Measurements from ENCODE around the gene CDK9. TPM values are rescaled to one million over a fixed set of nuclear protein-coding genes. Genes with fewer than 3 reads are reported as not detected.

CDK9 gene
- polyA plus RNA-seq, 4 donors = 34.0 to 47.2 (median 34.6) TPM

GRCh38 chr9:127772603-127773002 lies 13.2 kb upstream of the CDK9 start:
- Histone ChIP-seq H3K36me3 (ENCODE audit: control insufficient read depth in 3 of 3, insufficient read depth in 2 of 3, low read depth in 1 of 3, low read length in 3 of 3) (no peaks in the 10 kb centered on the region), H3K9me3 (ENCODE audit: control insufficient read depth in 2 of 2, insufficient read depth in 1 of 2, low read depth in 1 of 2, low read length in 1 of 2) (no peaks in the 10 kb centered on the region), H3K4me3 (ENCODE audit: low read depth in 1 of 3, low read length in 3 of 3) (no peak overlapping the region), H3K27ac (ENCODE audit: low read depth in 1 of 3, low read length in 2 of 3) (no peak overlapping the region), H3K27me3 (ENCODE audit: control insufficient read depth in 3 of 3, insufficient read depth in 3 of 3, low read length in 3 of 3) (peaks cover 0 to 23% (median 0%) of the 10 kb centered on the region in 3 donors), H3K4me1 (ENCODE audit: control insufficient read depth in 3 of 3, insufficient read depth in 2 of 3, low read depth in 1 of 3, low read length in 2 of 3) (peaks cover 0 to 16% (median 2%) of the 10 kb centered on the region in 3 donors)
- 80 to 92% (median 90%) methylated on average over 5 of the region's 5 CpGs for WGBS, 3 donors
- no peak for DNase-seq
- no peak for FAIRE-seq

GRCh38 chr9:127773272-127773671 lies 12.6 kb upstream of the CDK9 start:
- no peak for DNase-seq
- Histone ChIP-seq H3K27ac (ENCODE audit: low read depth in 1 of 3, low read length in 2 of 3) (no peak overlapping the region), H3K4me3 (ENCODE audit: low read depth in 1 of 3, low read length in 3 of 3) (no peak overlapping the region), H3K9me3 (ENCODE audit: control insufficient read depth in 2 of 2, insufficient read depth in 1 of 2, low read depth in 1 of 2, low read length in 1 of 2) (no peaks in the 10 kb centered on the region), H3K27me3 (ENCODE audit: control insufficient read depth in 3 of 3, insufficient read depth in 3 of 3, low read length in 3 of 3) (peaks cover 0 to 23% (median 0%) of the 10 kb centered on the region in 3 donors), H3K4me1 (ENCODE audit: control insufficient read depth in 3 of 3, insufficient read depth in 2 of 3, low read depth in 1 of 3, low read length in 2 of 3) (peaks cover 0 to 13% (median 2%) of the 10 kb centered on the region in 3 donors), H3K36me3 (ENCODE audit: control insufficient read depth in 3 of 3, insufficient read depth in 2 of 3, low read depth in 1 of 3, low read length in 3 of 3) (no peaks in the 10 kb centered on the region)
- no peak for FAIRE-seq
- WGBS, 3 donors = 83 to 90% (median 88%) methylated on average over 3 of the region's 3 CpGs

GRCh38 chr9:127773981-127774380 lies 11.9 kb upstream of the CDK9 start:
- H3K36me3 ChIP-seq (ENCODE audit: control insufficient read depth in 3 of 3, insufficient read depth in 2 of 3, low read depth in 1 of 3, low read length in 3 of 3) = no peaks in the 10 kb centered on the region
- DNase-seq = no peak
- no peak overlapping the region for H3K4me3 ChIP-seq (ENCODE audit: low read depth in 1 of 3, low read length in 3 of 3)
- no peak overlapping the region for H3K27ac ChIP-seq (ENCODE audit: low read depth in 1 of 3, low read length in 2 of 3)
- no peaks in the 10 kb centered on the region for H3K9me3 ChIP-seq (ENCODE audit: control insufficient read depth in 2 of 2, insufficient read depth in 1 of 2, low read depth in 1 of 2, low read length in 1 of 2)
- FAIRE-seq = no peak
- 76 to 90% (median 86%) methylated on average over 10 of the region's 10 CpGs for WGBS, 3 donors
- H3K27me3 ChIP-seq (ENCODE audit: control insufficient read depth in 3 of 3, insufficient read depth in 3 of 3, low read length in 3 of 3) = peaks cover 0 to 23% (median 0%) of the 10 kb centered on the region in 3 donors
- peaks cover 0 to 13% (median 2%) of the 10 kb centered on the region in 3 donors for H3K4me1 ChIP-seq (ENCODE audit: control insufficient read depth in 3 of 3, insufficient read depth in 2 of 3, low read depth in 1 of 3, low read length in 2 of 3)

GRCh38 chr9:127776195-127776923 lies 9.5 kb upstream of the CDK9 start:
- FAIRE-seq (no peak), DNase-seq (peak in 1 of 2 donors; percentile 39)
- peaks cover 0 to 4% (median 0%) of the 10 kb centered on the region in 3 donors for H3K4me1 ChIP-seq (ENCODE audit: control insufficient read depth in 3 of 3, insufficient read depth in 2 of 3, low read depth in 1 of 3, low read length in 2 of 3)
- H3K4me3 ChIP-seq (ENCODE audit: low read depth in 1 of 3, low read length in 3 of 3) = peak overlapping the region; percentile 3 to 52 (median 48)
- peak overlapping the region in 2 of 3 donors; percentile 47 to 84 for H3K27ac ChIP-seq (ENCODE audit: low read depth in 1 of 3, low read length in 2 of 3)
- peaks cover 0 to 15% (median 0%) of the 10 kb centered on the region in 3 donors for H3K27me3 ChIP-seq (ENCODE audit: control insufficient read depth in 3 of 3, insufficient read depth in 3 of 3, low read length in 3 of 3)
- no peaks in the 10 kb centered on the region for H3K36me3 ChIP-seq (ENCODE audit: control insufficient read depth in 3 of 3, insufficient read depth in 2 of 3, low read depth in 1 of 3, low read length in 3 of 3)
- WGBS, 3 donors = 46 to 59% (median 53%) methylated on average over 15 of the region's 15 CpGs
- H3K9me3 ChIP-seq (ENCODE audit: control insufficient read depth in 2 of 2, insufficient read depth in 1 of 2, low read depth in 1 of 2, low read length in 1 of 2) = no peaks in the 10 kb centered on the region

- no peak for DNase-seq
- Histone ChIP-seq H3K4me3 (ENCODE audit: low read depth in 1 of 3, low read length in 3 of 3) (peak overlapping the region in 2 of 3 donors; percentile 3 to 52), H3K27me3 (ENCODE audit: control insufficient read depth in 3 of 3, insufficient read depth in 3 of 3, low read length in 3 of 3) (peaks cover 0 to 15% (median 0%) of the 10 kb centered on the region in 3 donors), H3K36me3 (ENCODE audit: control insufficient read depth in 3 of 3, insufficient read depth in 2 of 3, low read depth in 1 of 3, low read length in 3 of 3) (no peaks in the 10 kb centered on the region), H3K4me1 (ENCODE audit: control insufficient read depth in 3 of 3, insufficient read depth in 2 of 3, low read depth in 1 of 3, low read length in 2 of 3) (no peaks in the 10 kb centered on the region), H3K9me3 (ENCODE audit: control insufficient read depth in 2 of 2, insufficient read depth in 1 of 2, low read depth in 1 of 2, low read length in 1 of 2) (no peaks in the 10 kb centered on the region), H3K27ac (ENCODE audit: low read depth in 1 of 3, low read length in 2 of 3) (peak overlapping the region in 2 of 3 donors; percentile 5 to 84)
- 60 to 69% (median 61%) methylated on average over 5 of the region's 5 CpGs for WGBS, 3 donors
- FAIRE-seq = no peak
Measured at GRCh38 chr9:127776924-127777289, 8.9 kb upstream of the CDK9 start.

GRCh38 chr9:127777368-127777980 lies 8.4 kb upstream of the CDK9 start:
- 61 to 78% (median 69%) methylated on average over 18 of the region's 18 CpGs for WGBS, 3 donors
- Histone ChIP-seq H3K36me3 (ENCODE audit: control insufficient read depth in 3 of 3, insufficient read depth in 2 of 3, low read depth in 1 of 3, low read length in 3 of 3) (no peaks in the 10 kb centered on the region), H3K9me3 (ENCODE audit: control insufficient read depth in 2 of 2, insufficient read depth in 1 of 2, low read depth in 1 of 2, low read length in 1 of 2) (no peaks in the 10 kb centered on the region), H3K4me3 (ENCODE audit: low read depth in 1 of 3, low read length in 3 of 3) (peak overlapping the region; percentile 5 to 52 (median 32)), H3K4me1 (ENCODE audit: control insufficient read depth in 3 of 3, insufficient read depth in 2 of 3, low read depth in 1 of 3, low read length in 2 of 3) (no peaks in the 10 kb centered on the region), H3K27me3 (ENCODE audit: control insufficient read depth in 3 of 3, insufficient read depth in 3 of 3, low read length in 3 of 3) (peaks cover 0 to 15% (median 0%) of the 10 kb centered on the region in 3 donors), H3K27ac (ENCODE audit: low read depth in 1 of 3, low read length in 2 of 3) (peak overlapping the region in 1 of 3 donors; percentile 69)
- DNase-seq (no peak), FAIRE-seq (no peak)

- DNase-seq (no peak), FAIRE-seq (no peak)
- 39 to 71% (median 49%) methylated on average over 13 of the region's 13 CpGs for WGBS, 3 donors
- H3K27me3 ChIP-seq (ENCODE audit: control insufficient read depth in 3 of 3, insufficient read depth in 3 of 3, low read length in 3 of 3) = peaks cover 0 to 11% (median 0%) of the 10 kb centered on the region in 3 donors
- H3K36me3 ChIP-seq (ENCODE audit: control insufficient read depth in 3 of 3, insufficient read depth in 2 of 3, low read depth in 1 of 3, low read length in 3 of 3) = no peaks in the 10 kb centered on the region
- no peaks in the 10 kb centered on the region for H3K4me1 ChIP-seq (ENCODE audit: control insufficient read depth in 3 of 3, insufficient read depth in 2 of 3, low read depth in 1 of 3, low read length in 2 of 3)
- H3K27ac ChIP-seq (ENCODE audit: low read depth in 1 of 3, low read length in 2 of 3) = peak within 1 kb of the TSS in 2 of 3 donors; percentile 71 to 88
- no peaks in the 10 kb centered on the region for H3K9me3 ChIP-seq (ENCODE audit: control insufficient read depth in 2 of 2, insufficient read depth in 1 of 2, low read depth in 1 of 2, low read length in 1 of 2)
- H3K4me3 ChIP-seq (ENCODE audit: low read depth in 1 of 3, low read length in 3 of 3) = peak within 1 kb of the TSS; percentile 13 to 52 (median 32)
Measured at GRCh38 chr9:127778280-127779135, 7.3 kb upstream of the CDK9 start, which contains the start of gene SH2D3C. Gene SH2D3C, minus strand, starts transcription at chr9:127778666. Its CDS starts 39 bp downstream, at chr9:127778627.

All from small intestine (tissue), 7 donors.